ENCODE measurements around the gene KLHDC4. TPM values are rescaled to one million over a fixed set of nuclear protein-coding genes. Genes with fewer than 3 reads are reported as not detected.

KLHDC4 gene
- total and polyA plus RNA-seq, 4 donors = 8.2 to 27.6 (median 14.2) TPM

DNA sequence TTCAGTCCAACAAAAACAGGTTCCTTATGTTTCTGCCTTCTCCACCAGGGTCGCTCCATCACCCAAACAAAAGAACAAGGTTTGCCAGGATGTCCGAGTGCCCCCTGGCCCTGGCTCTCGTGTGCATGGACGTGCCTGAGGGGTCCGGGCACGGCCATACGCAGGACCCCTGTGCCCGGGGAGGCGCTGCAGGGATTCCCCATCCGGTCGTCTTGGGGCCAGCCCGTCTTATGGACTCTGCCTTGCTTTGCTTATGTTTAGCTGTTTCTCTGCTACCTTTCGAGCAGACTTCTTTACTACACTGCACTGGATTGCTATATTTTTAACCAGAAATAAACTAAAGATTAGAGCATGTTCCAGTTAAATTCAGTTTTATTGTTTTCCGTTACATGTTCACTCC, 68.0 kb downstream of the KLHDC4 start:
- no peak for DNase-seq (ENCODE audit: low spot score)
- peaks cover 0 to 5% (median 0%) of the 10 kb centered on the region in 4 donors for H3K4me1 ChIP-seq (ENCODE audit: control insufficient read depth in 4 of 4, insufficient read depth in 4 of 4, low read length in 3 of 4)
- H3K27me3 ChIP-seq (ENCODE audit: control insufficient read depth in 4 of 4, insufficient read depth in 4 of 4, low read length in 3 of 4) = no peaks in the 10 kb centered on the region
- no peaks in the 10 kb centered on the region for H3K9me3 ChIP-seq (ENCODE audit: control insufficient read depth in 4 of 4, low read length in 3 of 4)
- no peak overlapping the region for H3K9ac ChIP-seq (ENCODE audit: low read depth in 1 of 2, low read length in 2 of 2)
- peaks cover 0 to 7% (median 4%) of the 10 kb centered on the region in 4 donors for H3K36me3 ChIP-seq (ENCODE audit: control insufficient read depth in 4 of 4, insufficient read depth in 3 of 4, low read depth in 1 of 4, low read length in 3 of 4)
- no peak for TF ChIP-seq JUND (IDR thresholded peaks at IDR 0.05)
- no peak for TF ChIP-seq CTCF (IDR thresholded peaks at IDR 0.05; ENCODE audit: low read depth, low read length, missing input control)
- TF ChIP-seq HNF4A (conservative IDR thresholded peaks at IDR 0.05) = no peak
- TF ChIP-seq GABPA (IDR thresholded peaks at IDR 0.05 in 1 of 2, conservative IDR thresholded peaks at IDR 0.05 in 1 of 2) = no peak
- no peak for TF ChIP-seq YY1 (IDR thresholded peaks at IDR 0.05)
- no peak for TF ChIP-seq RAD21 (IDR thresholded peaks at IDR 0.05)
- no peak for TF ChIP-seq REST (IDR thresholded peaks at IDR 0.05)
- WGBS = 95% methylated on average over 14 of the region's 14 CpGs
- no peak overlapping the region for H3K4me3 ChIP-seq (ENCODE audit: low read depth in 1 of 3, low read length in 3 of 3)
- H3K27ac ChIP-seq (ENCODE audit: low read depth in 1 of 2, low read length in 2 of 2) = no peak overlapping the region

GRCh38 chr16:87697256-87697655, 68.5 kb downstream of the KLHDC4 start:
- H3K36me3 ChIP-seq (ENCODE audit: control insufficient read depth in 4 of 4, insufficient read depth in 3 of 4, low read depth in 1 of 4, low read length in 3 of 4) = peaks cover 0 to 7% (median 3%) of the 10 kb centered on the region in 4 donors
- TF ChIP-seq RXRA (IDR thresholded peaks at IDR 0.05) (no peak), NR2F2 (IDR thresholded peaks at IDR 0.05) (no peak), RAD21 (IDR thresholded peaks at IDR 0.05) (no peak), HNF4G (IDR thresholded peaks at IDR 0.05) (no peak)
- H3K9ac ChIP-seq (ENCODE audit: low read depth in 1 of 2, low read length in 2 of 2) = no peak overlapping the region
- no peak for DNase-seq (ENCODE audit: low spot score)
- no peaks in the 10 kb centered on the region for H3K9me3 ChIP-seq (ENCODE audit: control insufficient read depth in 4 of 4, low read length in 3 of 4)
- H3K4me1 ChIP-seq (ENCODE audit: control insufficient read depth in 4 of 4, insufficient read depth in 4 of 4, low read length in 3 of 4) = peaks cover 0 to under 1% (median 0%) of the 10 kb centered on the region in 4 donors
- H3K27me3 ChIP-seq (ENCODE audit: control insufficient read depth in 4 of 4, insufficient read depth in 4 of 4, low read length in 3 of 4) = no peaks in the 10 kb centered on the region
- H3K27ac ChIP-seq (ENCODE audit: low read depth in 1 of 2, low read length in 2 of 2) = no peak overlapping the region
- H3K4me3 ChIP-seq (ENCODE audit: low read depth in 1 of 3, low read length in 3 of 3) = no peak overlapping the region
- 97% methylated on average over 21 of the region's 21 CpGs for WGBS

DNA sequence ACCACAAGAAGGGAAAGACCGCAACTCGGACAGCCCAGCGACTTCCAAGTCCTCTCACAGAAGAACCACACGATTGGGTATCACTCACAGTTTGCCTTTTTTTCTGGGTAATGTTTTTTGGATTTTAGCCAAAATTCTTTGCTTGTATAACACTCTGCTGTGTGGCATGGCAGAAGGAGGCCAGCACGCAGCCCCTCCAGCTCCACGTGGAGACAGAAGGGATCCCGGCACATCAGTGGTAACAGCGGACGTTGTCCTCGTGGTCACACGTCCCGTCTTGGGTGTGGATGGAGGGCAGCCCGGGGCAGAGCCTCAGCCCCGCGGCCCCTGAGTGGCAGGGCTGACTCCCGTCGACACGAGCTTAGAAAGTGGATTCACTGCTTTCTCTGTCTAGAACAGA, 69.1 kb downstream of the KLHDC4 start:
- no peak overlapping the region for H3K4me3 ChIP-seq (ENCODE audit: low read depth in 1 of 3, low read length in 3 of 3)
- peaks cover 0 to 7% (median 3%) of the 10 kb centered on the region in 4 donors for H3K36me3 ChIP-seq (ENCODE audit: control insufficient read depth in 4 of 4, insufficient read depth in 3 of 4, low read depth in 1 of 4, low read length in 3 of 4)
- no peak overlapping the region for H3K27ac ChIP-seq (ENCODE audit: low read depth in 1 of 2, low read length in 2 of 2)
- no peaks in the 10 kb centered on the region for H3K4me1 ChIP-seq (ENCODE audit: control insufficient read depth in 4 of 4, insufficient read depth in 4 of 4, low read length in 3 of 4)
- no peaks in the 10 kb centered on the region for H3K9me3 ChIP-seq (ENCODE audit: control insufficient read depth in 4 of 4, low read length in 3 of 4)
- DNase-seq (ENCODE audit: low spot score) = no peak
- WGBS = 93% methylated on average over 18 of the region's 18 CpGs
- no peaks in the 10 kb centered on the region for H3K27me3 ChIP-seq (ENCODE audit: control insufficient read depth in 4 of 4, insufficient read depth in 4 of 4, low read length in 3 of 4)
- H3K9ac ChIP-seq (ENCODE audit: low read depth in 1 of 2, low read length in 2 of 2) = no peak overlapping the region
- TF ChIP-seq GABPA (IDR thresholded peaks at IDR 0.05 in 1 of 2, conservative IDR thresholded peaks at IDR 0.05 in 1 of 2) = no peak
- TF ChIP-seq, protein P1, sequence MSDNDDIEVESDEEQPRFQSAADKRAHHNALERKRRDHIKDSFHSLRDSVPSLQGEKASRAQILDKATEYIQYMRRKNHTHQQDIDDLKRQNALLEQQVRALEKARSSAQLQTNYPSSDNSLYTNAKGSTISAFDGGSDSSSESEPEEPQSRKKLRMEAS (IDR thresholded peaks at IDR 0.05) = no peak
- no peak for TF ChIP-seq HNF4G (IDR thresholded peaks at IDR 0.05)
- TF ChIP-seq HNF4A (conservative IDR thresholded peaks at IDR 0.05) = no peak
- TF ChIP-seq FOXA2 (IDR thresholded peaks at IDR 0.05) = no peak
- no peak for TF ChIP-seq RXRA (IDR thresholded peaks at IDR 0.05)
- TF ChIP-seq CTCF (IDR thresholded peaks at IDR 0.05; ENCODE audit: low read depth, low read length, missing input control) = no peak
- TF ChIP-seq, protein P2, sequence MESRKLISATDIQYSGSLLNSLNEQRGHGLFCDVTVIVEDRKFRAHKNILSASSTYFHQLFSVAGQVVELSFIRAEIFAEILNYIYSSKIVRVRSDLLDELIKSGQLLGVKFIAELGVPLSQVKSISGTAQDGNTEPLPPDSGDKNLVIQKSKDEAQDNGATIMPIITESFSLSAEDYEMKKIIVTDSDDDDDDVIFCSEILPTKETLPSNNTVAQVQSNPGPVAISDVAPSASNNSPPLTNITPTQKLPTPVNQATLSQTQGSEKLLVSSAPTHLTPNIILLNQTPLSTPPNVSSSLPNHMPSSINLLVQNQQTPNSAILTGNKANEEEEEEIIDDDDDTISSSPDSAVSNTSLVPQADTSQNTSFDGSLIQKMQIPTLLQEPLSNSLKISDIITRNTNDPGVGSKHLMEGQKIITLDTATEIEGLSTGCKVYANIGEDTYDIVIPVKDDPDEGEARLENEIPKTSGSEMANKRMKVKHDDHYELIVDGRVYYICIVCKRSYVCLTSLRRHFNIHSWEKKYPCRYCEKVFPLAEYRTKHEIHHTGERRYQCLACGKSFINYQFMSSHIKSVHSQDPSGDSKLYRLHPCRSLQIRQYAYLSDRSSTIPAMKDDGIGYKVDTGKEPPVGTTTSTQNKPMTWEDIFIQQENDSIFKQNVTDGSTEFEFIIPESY (IDR thresholded peaks at IDR 0.05) = no peak
- TF ChIP-seq FOXA1 (IDR thresholded peaks at IDR 0.05) = no peak

All from liver (tissue), 9 donors.